Natural killer cell treated with Interleukin-12 subunit alpha and Interleukin-12 subunit beta and Interleukin-15 and Interleukin-18, amount 100 ng/mL, for 72 hours (primary cell): ENCODE measurements around the gene ATP11C. TPM values are rescaled to one million over a fixed set of nuclear protein-coding genes. Genes with fewer than 3 reads are reported as not detected.
"Not testable (repeated sequence)": the region's sequence is repeated elsewhere in the genome, so short reads cannot be mapped to it uniquely, and the experiment has no call there.

Experiments
- ATAC-seq, 2 donors: fragments of 150-1000 bp; cut with Tn5 transposase in 1 of 2; sonication (Bioruptor Pico), chemical (Tn5 transposase) in 1 of 2; 2 replicates each; pipeline ENCODE4 v1.10.0; 2021
- DNase-seq: peaks from one replicate; pipeline ENCODE4 v3.0.0; 2022; ENCODE audit warnings: low spot score
- H3K27ac Mint-ChIP-seq, 2 donors: 1 replicate in 1 of 2; 2 replicates in 1 of 2; pipeline ENCODE4 v1.8.0; 2022; ENCODE audit warnings: mixed read lengths in 2 of 2, mild to moderate bottlenecking in 1 of 2, moderate library complexity in 1 of 2
- H3K27me3 Mint-ChIP-seq, 2 donors: 1 replicate in 1 of 2; 2 replicates in 1 of 2; pipeline ENCODE4 v1.8.0; 2022; ENCODE audit warnings: mixed read lengths in 2 of 2
- H3K36me3 Mint-ChIP-seq: one replicate; pipeline ENCODE4 v1.8.0; 2022; ENCODE audit warnings: mixed read lengths
- H3K4me1 Mint-ChIP-seq, 2 donors: 1 replicate in 1 of 2; 2 replicates in 1 of 2; pipeline ENCODE4 v1.8.0; 2022; ENCODE audit warnings: low read depth in 2 of 2, mixed read lengths in 2 of 2, mild to moderate bottlenecking in 1 of 2
- H3K4me3 Mint-ChIP-seq: one replicate; pipeline ENCODE4 v1.8.0; 2022; ENCODE audit warnings: mixed read lengths
- H3K9me3 Mint-ChIP-seq: 2 replicates; pipeline ENCODE4 v1.8.0; 2022; ENCODE audit warnings: mixed read lengths
- total RNA-seq, 2 donors: library from RNA; stranded (reverse); gene quantifications; one replicate each; pipeline ENCODE4 v1.2.3, GENCODE V29; 2022

The ATP11C gene
- 10 to 100 TPM; 17.8 to 20.4 TPM for total RNA-seq

DNA sequence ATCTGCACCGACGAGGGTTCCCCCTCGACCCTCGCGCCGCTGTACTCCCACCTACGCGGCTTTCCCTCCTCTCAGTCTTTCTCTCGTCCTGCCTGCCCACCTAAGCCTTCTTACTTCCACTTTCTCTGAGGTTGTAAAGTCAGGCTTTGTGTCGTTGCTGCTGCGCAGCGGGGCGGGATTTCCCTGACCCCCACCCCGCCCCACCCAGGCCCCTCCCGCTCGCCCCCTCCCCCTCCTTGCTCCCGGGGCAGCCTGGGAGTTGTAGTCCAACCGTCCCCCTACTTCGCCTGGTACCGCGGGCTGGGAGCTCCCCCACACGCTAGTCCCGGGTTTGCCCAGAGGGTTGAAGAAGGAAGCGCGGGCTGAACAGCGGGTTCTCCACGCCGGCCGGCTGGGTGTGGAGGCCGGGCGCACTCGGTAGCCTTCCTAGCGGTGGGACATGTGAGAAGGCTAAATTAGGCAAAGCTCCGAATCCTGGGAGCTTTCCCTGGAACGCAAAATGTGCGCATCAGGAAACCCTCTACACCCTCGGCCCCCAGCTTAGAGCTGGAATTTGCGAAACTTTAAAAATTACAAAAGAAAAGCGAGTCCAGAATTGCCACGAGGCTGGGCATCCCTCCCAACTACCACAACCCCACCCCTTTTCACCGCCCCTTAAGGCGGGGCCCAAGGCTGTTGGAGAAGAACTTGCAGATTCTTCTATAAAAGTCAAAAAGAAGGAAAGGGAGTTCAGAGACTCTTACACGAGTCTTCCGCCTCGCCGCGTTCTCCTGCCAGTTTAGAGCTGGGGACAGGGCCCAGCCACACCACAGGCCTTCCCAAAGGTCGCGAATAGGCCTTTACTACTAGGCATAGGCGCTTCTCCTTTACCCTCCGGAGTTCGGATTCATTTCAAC lies at the start of gene ATP11C:
Gene ATP11C (minus strand): TSS at position 153 of the 896 bp plus-strand sequence. CDS start 1,011 bp downstream, outside the sequence.
- H3K9me3 Mint-ChIP-seq, result no peaks in the 10 kb centered on the region
- H3K27me3 Mint-ChIP-seq, result peaks cover 0 to 17% of the 10 kb centered on the region in 2 donors
- no peaks in the 10 kb centered on the region for H3K36me3 Mint-ChIP-seq
- DNase-seq, result peak; percentile 82
- H3K4me3 Mint-ChIP-seq, result peak within 1 kb of the TSS; percentile 92
- H3K27ac Mint-ChIP-seq, result peak within 1 kb of the TSS; percentile 77 to 95
- ATAC-seq, result peak; percentile 91 to 92
- H3K4me1 Mint-ChIP-seq, result peaks cover 12 to 23% of the 10 kb centered on the region in 2 donors

DNA sequence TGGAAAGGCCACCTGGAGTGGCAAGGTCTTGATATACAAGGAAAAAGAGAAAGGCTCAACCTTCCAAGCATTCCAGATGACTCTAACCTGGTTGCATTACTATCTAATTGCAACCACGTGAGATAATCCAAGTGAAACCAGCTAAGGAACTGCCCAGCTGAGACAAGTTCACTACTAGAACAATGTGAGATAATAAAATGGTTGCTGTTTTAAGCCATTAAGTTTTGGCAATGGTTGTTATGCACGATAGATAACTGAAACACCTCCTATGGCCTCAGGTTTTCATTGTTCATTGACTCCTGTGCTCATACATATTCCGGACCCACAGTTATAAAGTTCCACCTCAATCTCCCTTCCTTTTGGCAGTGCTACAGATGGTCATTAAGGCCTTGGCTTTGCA lies 41.6 kb upstream of the ATP11C start:
- DNase-seq, result no peak
- no peaks in the 10 kb centered on the region for H3K4me1 Mint-ChIP-seq
- peaks cover 9 to 23% of the 10 kb centered on the region in 2 donors for H3K27me3 Mint-ChIP-seq
- H3K9me3 Mint-ChIP-seq, result no peaks in the 10 kb centered on the region
- no peaks in the 10 kb centered on the region for H3K36me3 Mint-ChIP-seq
- ATAC-seq, result no peak
- H3K27ac Mint-ChIP-seq, result no peak overlapping the region
- no peak overlapping the region for H3K4me3 Mint-ChIP-seq

DNA sequence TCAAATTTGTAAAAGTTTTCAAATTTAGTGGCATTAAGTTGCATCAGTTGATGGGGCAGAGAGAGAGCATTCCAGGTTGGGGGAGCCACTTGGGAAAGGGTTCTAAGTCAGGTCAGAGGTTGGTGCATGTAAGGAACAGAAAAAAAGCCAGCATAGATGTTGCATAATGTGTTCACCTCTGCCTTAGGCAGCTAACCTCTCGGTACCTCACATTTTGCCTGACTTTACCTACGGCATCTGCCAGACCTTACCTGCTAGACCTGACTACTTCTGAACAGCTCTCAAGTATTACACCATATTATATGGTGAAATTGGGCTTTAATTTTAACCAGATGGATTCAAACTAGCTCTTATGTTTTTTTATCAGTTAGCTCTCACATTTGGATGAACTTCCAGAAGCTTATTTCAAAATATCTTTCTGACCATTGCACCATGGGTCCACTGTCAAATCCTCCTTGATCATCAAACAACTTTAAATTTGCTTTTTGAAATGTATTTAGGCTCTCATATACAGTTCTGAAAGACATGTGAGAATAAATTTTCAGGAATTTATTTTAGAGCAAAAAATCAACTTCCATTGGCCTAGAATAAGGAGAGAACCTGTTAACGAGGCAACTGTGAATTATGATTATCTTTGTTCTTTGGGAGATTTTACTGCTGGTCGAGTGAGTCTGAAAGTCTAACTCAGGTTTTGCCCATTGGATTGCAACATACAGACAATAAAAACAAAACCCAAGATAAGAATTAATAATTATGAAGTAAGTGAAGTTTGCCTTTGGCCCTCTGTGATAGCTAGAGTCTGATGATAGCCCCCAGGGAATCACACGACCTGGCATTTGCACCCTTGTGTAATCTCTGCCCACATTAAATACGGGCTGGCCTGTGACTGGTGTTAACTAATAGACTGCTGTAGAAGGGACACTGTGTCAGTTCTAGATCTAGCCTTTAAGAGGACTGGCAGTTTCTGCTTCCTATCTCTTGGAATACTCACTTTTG lies 40.1 kb upstream of the ATP11C start:
- ATAC-seq (no peak), DNase-seq (no peak)
- no peaks in the 10 kb centered on the region for H3K4me1 Mint-ChIP-seq
- peaks cover 9 to 24% of the 10 kb centered on the region in 2 donors for H3K27me3 Mint-ChIP-seq
- H3K9me3 Mint-ChIP-seq, result no peaks in the 10 kb centered on the region
- H3K4me3 Mint-ChIP-seq, result no peak overlapping the region
- no peaks in the 10 kb centered on the region for H3K36me3 Mint-ChIP-seq
- H3K27ac Mint-ChIP-seq, result no peak overlapping the region

DNA sequence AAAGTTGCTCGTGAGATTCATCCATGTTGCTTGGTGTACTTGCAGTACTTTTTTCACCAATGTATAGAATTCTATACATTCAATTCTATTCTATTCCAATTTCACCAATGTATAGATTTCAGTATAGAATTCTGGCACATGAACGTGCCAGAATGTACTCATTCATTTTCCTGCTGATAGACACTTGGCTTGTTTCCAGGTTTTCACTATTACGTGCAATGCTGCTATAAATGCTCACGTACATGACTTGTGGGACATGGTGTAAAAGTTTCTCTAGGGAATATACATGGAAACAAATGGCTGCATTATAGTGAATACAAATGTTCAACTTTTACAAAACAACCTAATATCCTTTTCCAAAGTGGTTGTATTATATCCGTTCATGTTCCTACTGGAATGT lies 39.3 kb upstream of the ATP11C start:
- no peak overlapping the region for H3K27ac Mint-ChIP-seq
- no peaks in the 10 kb centered on the region for H3K36me3 Mint-ChIP-seq
- H3K27me3 Mint-ChIP-seq, result peaks cover 9 to 26% of the 10 kb centered on the region in 2 donors
- no peaks in the 10 kb centered on the region for H3K9me3 Mint-ChIP-seq
- no peaks in the 10 kb centered on the region for H3K4me1 Mint-ChIP-seq
- no peak overlapping the region for H3K4me3 Mint-ChIP-seq
- ATAC-seq (no peak), DNase-seq (no peak)

DNA sequence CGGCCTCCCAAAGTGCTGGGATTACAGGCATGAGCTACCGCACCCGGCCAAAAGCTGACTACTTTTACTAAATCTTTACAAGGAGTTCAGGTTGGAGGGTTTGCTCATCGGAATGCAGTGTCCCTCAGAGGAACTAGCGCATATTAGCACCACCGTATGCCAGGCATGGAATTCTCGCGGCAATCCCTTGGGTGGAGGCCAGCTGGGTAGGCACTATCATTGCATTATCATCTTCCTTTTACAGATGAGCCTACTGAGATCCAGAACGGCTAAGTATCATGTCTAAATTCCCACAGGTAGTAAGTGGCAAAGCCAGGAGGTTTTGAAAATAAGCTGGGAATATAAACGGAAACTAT lies 38.5 kb upstream of the ATP11C start:
- peaks cover 9 to 25% of the 10 kb centered on the region in 2 donors for H3K27me3 Mint-ChIP-seq

DNA sequence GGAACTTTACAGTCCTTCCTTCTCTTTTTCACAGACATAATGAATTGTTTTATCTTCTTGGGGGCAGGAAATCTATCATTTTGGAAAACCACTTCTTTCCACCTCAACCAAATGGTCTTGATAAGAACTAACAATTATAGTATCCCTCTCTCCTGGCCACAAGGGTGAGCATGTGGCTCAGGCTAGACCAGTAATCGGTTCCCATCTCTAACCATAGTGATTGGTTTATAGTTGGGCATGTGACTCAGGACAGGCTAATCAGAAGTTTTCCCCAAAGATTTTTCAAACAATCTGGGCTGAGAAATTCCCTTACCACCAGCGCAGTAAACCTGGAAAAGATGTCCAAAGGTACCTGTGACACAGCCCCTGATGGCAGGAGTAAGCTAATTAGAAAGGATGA lies 36.4 kb upstream of the ATP11C start:
- H3K27ac Mint-ChIP-seq, result no peak overlapping the region
- H3K4me3 Mint-ChIP-seq, result no peak overlapping the region
- no peaks in the 10 kb centered on the region for H3K4me1 Mint-ChIP-seq
- H3K9me3 Mint-ChIP-seq, result no peaks in the 10 kb centered on the region
- DNase-seq, result no peak
- H3K27me3 Mint-ChIP-seq, result peaks cover 9 to 21% of the 10 kb centered on the region in 2 donors
- ATAC-seq, result no peak
- no peaks in the 10 kb centered on the region for H3K36me3 Mint-ChIP-seq

More for the DNA sequence above, 38.5 kb upstream of the ATP11C start:
- Mint-ChIP-seq H3K27ac (no peak overlapping the region), H3K9me3 (no peaks in the 10 kb centered on the region), H3K36me3 (no peaks in the 10 kb centered on the region), H3K4me1 (no peaks in the 10 kb centered on the region), H3K4me3 (no peak overlapping the region)
- no peak for DNase-seq
- no peak for ATAC-seq

DNA sequence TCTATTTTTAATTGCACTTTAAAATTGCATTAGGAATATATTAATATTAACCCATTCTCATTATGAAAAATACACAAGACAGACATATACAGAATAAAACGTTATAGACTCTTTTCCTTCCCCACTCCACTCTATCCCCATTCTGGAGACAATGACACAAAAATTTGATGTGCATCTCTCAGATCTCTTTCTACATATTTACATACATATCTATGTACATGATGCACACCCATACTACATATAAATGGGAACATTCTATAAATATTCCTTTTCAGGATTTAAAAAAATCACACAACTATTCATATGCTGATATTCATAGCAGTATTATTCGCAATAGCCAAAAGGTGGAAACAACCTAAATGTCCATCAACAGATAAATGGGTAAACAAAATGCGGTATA lies 34.9 kb upstream of the ATP11C start:
- Mint-ChIP-seq H3K27me3 (peaks cover 15 to 22% of the 10 kb centered on the region in 2 donors), H3K27ac (no peak overlapping the region), H3K4me3 (no peak overlapping the region), H3K4me1 (no peaks in the 10 kb centered on the region), H3K36me3 (no peaks in the 10 kb centered on the region), H3K9me3 (no peaks in the 10 kb centered on the region)
- DNase-seq, result no peak
- no peak for ATAC-seq

DNA sequence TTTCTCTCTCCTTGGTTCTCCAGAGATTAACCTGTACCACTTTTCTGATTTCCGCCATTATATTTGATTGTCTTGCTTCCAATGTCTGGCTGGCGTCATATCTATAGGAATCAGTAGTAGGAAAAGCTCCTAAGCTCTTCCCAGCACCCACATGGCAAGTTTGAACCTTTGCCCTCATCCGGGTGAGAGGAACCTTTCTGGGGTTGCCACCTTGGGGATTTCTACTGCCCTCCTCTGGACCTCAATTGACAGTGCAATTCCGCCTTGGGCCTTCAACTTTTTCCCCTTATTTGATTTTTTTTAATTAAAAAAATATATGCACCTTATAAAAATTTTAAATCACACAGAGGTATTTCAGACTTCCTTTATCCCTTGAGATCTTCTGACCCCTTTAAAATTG lies 34.4 kb upstream of the ATP11C start:
- Mint-ChIP-seq H3K4me1 (no peaks in the 10 kb centered on the region), H3K27me3 (peaks cover 14 to 22% of the 10 kb centered on the region in 2 donors), H3K27ac (no peak overlapping the region), H3K9me3 (no peaks in the 10 kb centered on the region), H3K36me3 (no peaks in the 10 kb centered on the region), H3K4me3 (no peak overlapping the region)
- ATAC-seq, result no peak
- DNase-seq, result no peak

DNA sequence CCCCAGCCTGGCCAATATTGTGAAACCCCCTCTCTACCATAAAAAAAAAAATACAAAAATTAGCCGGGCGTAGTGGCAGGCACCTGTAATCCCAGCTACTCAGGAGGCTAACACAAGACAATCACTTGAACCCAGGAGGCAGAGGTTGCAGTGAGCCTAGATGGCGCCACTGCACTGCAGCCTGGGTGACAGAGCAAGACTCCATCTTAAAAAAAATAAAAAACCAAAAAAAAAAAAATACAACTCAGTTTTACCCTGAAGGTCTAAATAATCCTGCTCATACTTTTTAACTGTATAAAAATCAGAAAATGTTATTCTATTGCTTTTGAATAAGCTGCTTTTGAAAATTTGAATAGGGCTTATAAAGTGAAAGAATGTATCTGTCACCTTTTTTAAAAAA lies 33.3 kb upstream of the ATP11C start:
- not testable (repeated sequence) for DNase-seq, H3K4me1 Mint-ChIP-seq, H3K4me3 Mint-ChIP-seq

DNA sequence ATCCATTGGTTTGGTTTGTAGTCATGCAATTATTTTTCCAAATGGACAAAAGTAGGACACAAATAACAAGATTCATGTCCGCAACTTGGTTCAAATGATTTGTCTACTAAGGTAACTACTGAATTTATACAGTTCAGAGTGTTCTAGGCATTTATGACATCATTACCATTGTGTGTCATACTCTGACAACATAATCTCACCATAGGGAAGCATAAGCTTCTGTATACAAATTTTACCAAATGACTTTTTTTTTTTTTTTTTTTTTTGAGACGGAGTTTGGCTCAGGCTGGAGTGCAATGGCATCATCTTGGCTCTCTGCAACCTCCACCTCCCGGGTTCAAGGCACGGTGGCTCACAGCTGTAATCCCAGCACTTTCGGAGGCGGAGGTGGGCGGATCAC lies 32.6 kb upstream of the ATP11C start, which contains the start of gene CXorf66:
Gene CXorf66 (minus strand): TSS at position 101 of the 400 bp plus-strand sequence. CDS start 25 bp downstream, at position 76.
- ATAC-seq (no peak), DNase-seq (no peak)
- Mint-ChIP-seq H3K36me3 (no peaks in the 10 kb centered on the region), H3K4me1 (no peaks in the 10 kb centered on the region), H3K9me3 (no peaks in the 10 kb centered on the region), H3K27me3 (peaks cover 21 to 23% of the 10 kb centered on the region in 2 donors), H3K4me3 (no peak within 1 kb of the TSS), H3K27ac (no peak within 1 kb of the TSS)

More for the DNA sequence above, 33.3 kb upstream of the ATP11C start:
- not testable (repeated sequence) for ATAC-seq, H3K27ac Mint-ChIP-seq, H3K36me3 Mint-ChIP-seq, H3K9me3 Mint-ChIP-seq
- peaks cover 16 to 22% of the 10 kb centered on the region in 2 donors for H3K27me3 Mint-ChIP-seq

DNA sequence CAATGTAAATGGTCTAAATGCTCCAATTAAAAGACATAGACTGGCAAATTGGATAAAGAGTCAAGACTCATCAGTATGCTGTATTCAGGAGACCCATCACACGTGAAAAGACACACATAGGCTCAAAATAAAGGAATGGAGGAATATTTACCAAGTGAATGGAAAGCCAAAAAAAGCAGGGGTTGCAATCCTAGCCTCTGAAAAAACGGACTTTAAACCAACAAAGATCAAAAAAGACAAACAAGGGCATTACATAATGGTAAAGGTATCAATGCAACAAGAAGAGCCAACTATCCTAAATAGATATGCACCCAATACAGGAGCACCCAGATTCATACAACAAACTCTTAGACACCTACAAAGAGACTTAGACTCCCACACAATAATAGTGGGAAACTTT lies 28.2 kb upstream of the ATP11C start:
- not testable (repeated sequence) for ATAC-seq, H3K9me3 Mint-ChIP-seq, H3K4me3 Mint-ChIP-seq, H3K36me3 Mint-ChIP-seq, DNase-seq, H3K27ac Mint-ChIP-seq, H3K4me1 Mint-ChIP-seq
- H3K27me3 Mint-ChIP-seq, result peaks cover 25 to 38% of the 10 kb centered on the region in 2 donors

DNA sequence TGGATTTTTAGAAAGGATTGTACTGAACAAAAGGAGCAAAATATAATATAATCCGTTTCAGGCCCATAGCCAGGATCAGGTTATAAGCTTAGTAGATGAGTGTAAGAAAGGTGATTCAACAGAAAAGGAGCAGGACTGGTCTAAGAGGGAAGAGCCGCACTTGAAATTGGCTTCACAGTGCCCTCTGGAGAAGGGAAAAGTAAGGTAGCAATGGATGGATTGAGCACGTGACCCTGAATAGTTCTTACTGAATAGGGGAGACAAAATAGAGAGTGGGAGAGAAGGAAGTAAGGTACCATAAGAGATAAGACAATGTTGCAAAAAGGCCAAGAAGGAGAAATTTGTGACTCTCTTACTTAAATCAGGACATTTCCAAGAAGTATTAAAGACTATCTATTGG lies 16.9 kb upstream of the ATP11C start:
- ATAC-seq (no peak), DNase-seq (no peak)
- H3K4me3 Mint-ChIP-seq, result no peak overlapping the region
- H3K9me3 Mint-ChIP-seq, result no peaks in the 10 kb centered on the region
- no peaks in the 10 kb centered on the region for H3K36me3 Mint-ChIP-seq
- no peaks in the 10 kb centered on the region for H3K4me1 Mint-ChIP-seq
- no peak overlapping the region for H3K27ac Mint-ChIP-seq
- peaks cover 0 to 7% of the 10 kb centered on the region in 2 donors for H3K27me3 Mint-ChIP-seq

DNA sequence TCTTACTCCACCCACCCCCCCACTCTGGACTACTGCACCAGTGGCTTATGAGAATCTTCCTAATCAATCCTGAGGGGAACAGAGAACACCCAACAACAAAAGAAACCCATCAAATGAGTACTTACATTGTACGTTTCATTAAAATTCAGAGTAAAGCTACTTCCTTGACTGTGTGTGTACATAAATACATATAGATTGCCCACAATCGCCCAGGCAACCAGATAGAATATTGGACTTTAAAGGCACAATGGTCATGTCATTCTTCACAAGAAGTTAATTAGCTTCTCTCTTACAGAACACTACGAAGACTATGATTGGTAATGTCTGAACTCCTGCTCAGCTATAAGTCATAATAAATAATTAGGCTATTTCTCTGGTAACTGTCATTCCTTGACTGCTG lies 12.2 kb upstream of the ATP11C start:
- Mint-ChIP-seq H3K4me3 (no peak overlapping the region), H3K4me1 (no peaks in the 10 kb centered on the region), H3K27ac (no peak overlapping the region), H3K36me3 (no peaks in the 10 kb centered on the region), H3K27me3 (peaks cover 0 to 14% of the 10 kb centered on the region in 2 donors), H3K9me3 (no peaks in the 10 kb centered on the region)
- no peak for ATAC-seq
- no peak for DNase-seq
